PC-9 (cell line): ENCODE data around the gene AGBL4.

Experiments
- CTCF ChIP-seq: fragments of 200-600 bp; sonication (generic); conservative IDR thresholded peaks from 2 replicates; pipeline ENCODE4 v1.6.1; 2017; ENCODE audit warnings: mixed run types, antibody characterized with exemption, mild to moderate bottlenecking, moderate library complexity
- EZH2 ChIP-seq: fragments of 200-600 bp; sonication (generic); IDR thresholded peaks from 2 replicates; pipeline ENCODE4 v1.8.0; 2017; ENCODE audit warnings: antibody characterized with exemption, low read depth

- TF ChIP-seq CTCF: no peak
- no peak for TF ChIP-seq EZH2
These were observed 686.5 kb downstream of the AGBL4 start for GRCh38 chr1:49337251-49337650.
